HG03469 (cell line): ENCODE measurements around the gene EID2.

Experiments
- ATAC-seq: cut with Tn5 transposase; IDR thresholded peaks from one replicate; pipeline ENCODE4 v1.9.1; 2021; ENCODE audit warnings: mild to moderate bottlenecking, moderate library complexity, moderate number of reproducible peaks; ENCODE audit not compliant: unreplicated experiment

The EID2 gene

GRCh38 chr19:39539165-39539517 lies 820 bp downstream of the EID2 start:
- no peak for ATAC-seq

GRCh38 chr19:39533791-39534190 lies 6.2 kb downstream of the EID2 start:
- ATAC-seq, result no peak

GRCh38 chr19:39533003-39533512 lies 6.9 kb downstream of the EID2 start:
- ATAC-seq, result no peak

GRCh38 chr19:39532233-39533002 lies 7.5 kb downstream of the EID2 start, which contains the start of gene EID2B:
Gene EID2B, minus strand, starts transcription at chr19:39532852. Its CDS starts 50 bp downstream, at chr19:39532802.
- peak; percentile 66 for ATAC-seq

GRCh38 chr19:39531834-39532232 lies 8.1 kb downstream of the EID2 start:
- ATAC-seq, result no peak

GRCh38 chr19:39525205-39525604 lies 14.8 kb downstream of the EID2 start:
- no peak for ATAC-seq

- ATAC-seq, result no peak
These were observed 15.5 kb downstream of the EID2 start for GRCh38 chr19:39524495-39524894.

GRCh38 chr19:39520541-39521484 lies 19.1 kb downstream of the EID2 start:
- no peak for ATAC-seq

GRCh38 chr19:39518975-39519374 lies 21.0 kb downstream of the EID2 start:
- ATAC-seq, result no peak

GRCh38 chr19:39518458-39518857 lies 21.5 kb downstream of the EID2 start:
- ATAC-seq, result no peak

- no peak for ATAC-seq
These were observed 22.5 kb downstream of the EID2 start for GRCh38 chr19:39517432-39517831.

GRCh38 chr19:39516270-39516669 lies 23.7 kb downstream of the EID2 start:
- ATAC-seq, result no peak

- no peak for ATAC-seq
These were observed 24.3 kb downstream of the EID2 start for GRCh38 chr19:39515551-39516191.

GRCh38 chr19:39514840-39515550 lies 25.0 kb downstream of the EID2 start, which contains the start of gene SELENOV:
Gene SELENOV, plus strand, starts transcription at chr19:39515139. Its CDS starts 74 bp downstream, at chr19:39515213.
- ATAC-seq, result no peak

GRCh38 chr19:39512988-39513387 lies 27.0 kb downstream of the EID2 start:
- ATAC-seq, result no peak

GRCh38 chr19:39509233-39509632 lies 30.7 kb downstream of the EID2 start:
- no peak for ATAC-seq

- ATAC-seq, result no peak
These were observed 31.3 kb downstream of the EID2 start for GRCh38 chr19:39508629-39509028.

- ATAC-seq, result no peak
These were observed 32.1 kb downstream of the EID2 start for GRCh38 chr19:39507715-39508364.

- no peak for ATAC-seq
These were observed 32.8 kb downstream of the EID2 start for GRCh38 chr19:39506944-39507714.
